ENCODE data around the gene DNAJB1. TPM values are rescaled to one million over a fixed set of nuclear protein-coding genes. Genes with fewer than 3 reads are reported as not detected.
A peak's percentile ranks its signal among the peaks of the same experiment; 100 is the strongest.
"Not testable (repeated sequence)": the region's sequence is repeated elsewhere in the genome, so short reads cannot be mapped to it uniquely, and the experiment has no call there.

Gene DNAJB1
- total and polyA plus RNA-seq, 2 of the 4 experiments (the other 2 are of a cell fraction), result 88.2 to 95.4 TPM

- H3K9ac ChIP-seq (ENCODE audit: low read depth, low read length); H2AK5ac ChIP-seq (ENCODE audit: low read depth, low read length); H3K4me2 ChIP-seq (ENCODE audit: low read depth, low read length); H3K23ac ChIP-seq (ENCODE audit: low read depth, low read length); BruUV-seq (replicated peaks); H3K27ac ChIP-seq (ENCODE audit: insufficient read depth, low read length); H3K36me3 ChIP-seq (ENCODE audit: control insufficient read depth, insufficient read depth, low read length); intact Hi-C loops (cut with micrococcal nuclease); H3K4me1 ChIP-seq (ENCODE audit: control insufficient read depth, insufficient read depth, low read length); H4K8ac ChIP-seq (ENCODE audit: low read depth in 2 of 2, low read length in 2 of 2); H2BK5ac ChIP-seq (ENCODE audit: low read depth, low read length, poor library complexity, severe bottlenecking); H4K91ac ChIP-seq (ENCODE audit: insufficient read depth, low read depth, low read length); H3K27me3 ChIP-seq (ENCODE audit: control insufficient read depth, insufficient read depth, low read length); dilution Hi-C loops (cut with HindIII; ENCODE audit: low sequenced_read_pairs, unreplicated experiment); H2BK120ac ChIP-seq (ENCODE audit: low read depth, low read length); H3K56ac ChIP-seq (ENCODE audit: extremely low read depth, insufficient read depth, low read length); H4K5ac ChIP-seq (ENCODE audit: low read depth, low read length); H3K9me1 ChIP-seq (ENCODE audit: insufficient read depth, low read length); H2BK20ac ChIP-seq (ENCODE audit: low read depth, low read length); CTCF ChIA-PET; H3K4ac ChIP-seq (ENCODE audit: low read depth, low read length); H3K9me3 ChIP-seq (ENCODE audit: control insufficient read depth, insufficient read depth, low read length); H3K18ac ChIP-seq (ENCODE audit: low read depth, low read length); POLR2A ChIA-PET (ENCODE audit: unreplicated experiment); H4K20me1 ChIP-seq (ENCODE audit: insufficient read depth, low read length); H3K4me3 ChIP-seq (ENCODE audit: insufficient read depth, low read depth, low read length); H2BK15ac ChIP-seq (ENCODE audit: low read depth, low read length); H3K14ac ChIP-seq (replicated peaks; ENCODE audit: low read depth, low read length): not testable (repeated sequence)
- in situ Hi-C loops (cut with MboI; ENCODE audit: low sequenced_read_pairs), result loop anchor here (25.0 kb wide), 1 partner anchor 886 kb away; the partner anchor contains the start of gene WIZ
- Histone ChIP-seq H2AK9ac (replicated peaks; ENCODE audit: low read depth, low read length, poor library complexity) (peak overlapping the region; percentile 17), H3K79me1 (ENCODE audit: low read depth in 1 of 2, low read length in 2 of 2) (peaks cover 9 to 35% of the 10 kb centered on the region in 2 experiments), H2AFZ (replicated peaks; ENCODE audit: low read length, poor library complexity) (peak overlapping the region; percentile 36)
- TF ChIP-seq CTCF (conservative IDR thresholded peaks at IDR 0.05; ENCODE audit: low read depth, low read length) (0 out of 2 replicates have a peak, but pooled peaks have one; percentile 21), RAD21 (IDR thresholded peaks at IDR 0.05; ENCODE audit: low read length) (peak; percentile 21; the same call in 1 of the 2 replicates)
- peak; percentile 35 for DNase-seq
- peak; percentile 67 for ATAC-seq (ENCODE audit: low read depth)
- 46% methylated on average over 5 of the region's 12 CpGs; no CpG with 5 or more reads in 1 of the 2 experiments for WGBS, 2 experiments (ENCODE audit: extremely low coverage in 2 of 2, insufficient read length in 1 of 2)
Observed at GRCh38 chr19:14551134-14552005, 33.2 kb upstream of the DNAJB1 start.

Measured in IMR-90 (cell line).